DND-41 (cell line): ENCODE data around the gene RNF167.

ENCODE experiments used
- ATAC-seq: fragments of 200-7000 bp; cut with Tn5 transposase; 3 replicates; pipeline ENCODE4 v1.9.1; 2021; ENCODE audit warnings: low read depth; ENCODE audit not compliant: insufficient read depth
- DNase-seq: peaks from one replicate; pipeline ENCODE4 v3.0.0-alpha.2; 2020
- H2AFZ ChIP-seq: 2 replicates; pipeline ENCODE4 v1.6.0; 2012; ENCODE audit warnings: low read depth, low read length
- H3K27ac ChIP-seq: 2 replicates; pipeline ENCODE4 v1.5.1; 2012; ENCODE audit warnings: low read length, inconsistent platforms
- H3K27me3 ChIP-seq: fragments of 200-600 bp; sonication (generic); 2 replicates; pipeline ENCODE4 v1.6.0; 2012; ENCODE audit warnings: low read length, mild to moderate bottlenecking, inconsistent platforms; ENCODE audit not compliant: insufficient read depth, poor library complexity
- H3K36me3 ChIP-seq: 2 replicates; pipeline ENCODE4 v1.5.1; 2012; ENCODE audit warnings: low read length, inconsistent platforms; ENCODE audit not compliant: insufficient read depth
- H3K4me1 ChIP-seq: 2 replicates; pipeline ENCODE4 v1.5.1; 2012; ENCODE audit warnings: mild to moderate bottlenecking, low read length; ENCODE audit not compliant: insufficient read depth
- H3K4me2 ChIP-seq: 2 replicates; pipeline ENCODE4 v1.6.0; 2012; ENCODE audit warnings: mild to moderate bottlenecking, moderate library complexity, low read length, inconsistent platforms; ENCODE audit not compliant: insufficient read depth
- H3K4me3 ChIP-seq, 2 experiments: fragments of 200-600 bp in 1 of 2; shearing (Covaris generic) in 1 of 2; 2 replicates each; pipeline ENCODE4 v1.5.1; 2012 to 2016; ENCODE audit warnings: inconsistent platforms in 2 of 2, low read length in 2 of 2, mild to moderate bottlenecking in 2 of 2, low read depth in 1 of 2, moderate library complexity in 1 of 2
- H3K79me2 ChIP-seq: 2 replicates; pipeline ENCODE4 v1.6.0; 2012; ENCODE audit warnings: low read length, inconsistent platforms; ENCODE audit not compliant: insufficient read depth
- H3K9ac ChIP-seq: 2 replicates; pipeline ENCODE4 v1.6.0; 2012; ENCODE audit warnings: low read depth, mild to moderate bottlenecking, inconsistent platforms, low read length, moderate library complexity
- H3K9me3 ChIP-seq: 2 replicates; pipeline ENCODE4 v1.5.1; 2012; ENCODE audit warnings: low read length, moderate library complexity, mild to moderate bottlenecking, inconsistent platforms; ENCODE audit not compliant: insufficient read depth, severe bottlenecking
- H4K20me1 ChIP-seq: 2 replicates; pipeline ENCODE4 v1.6.0; 2012; ENCODE audit warnings: low read length; ENCODE audit not compliant: insufficient read depth
- EZH2 ChIP-seq: IDR thresholded peaks from 3 replicates; pipeline ENCODE4 v1.6.1; 2012; ENCODE audit warnings: borderline replicate concordance, low read depth, mild to moderate bottlenecking, moderate library complexity, low read length, inconsistent platforms; ENCODE audit not compliant: severe bottlenecking
- TF ChIP-seq, protein P1 (sequence below): IDR thresholded peaks from 2 replicates; pipeline ENCODE4 v1.5.1; 2012; ENCODE audit warnings: borderline replicate concordance, low read length, moderate library complexity, mild to moderate bottlenecking; ENCODE audit not compliant: poor library complexity, severe bottlenecking; ENCODE audit errors: extremely low read depth

RNF167 gene

DNA sequence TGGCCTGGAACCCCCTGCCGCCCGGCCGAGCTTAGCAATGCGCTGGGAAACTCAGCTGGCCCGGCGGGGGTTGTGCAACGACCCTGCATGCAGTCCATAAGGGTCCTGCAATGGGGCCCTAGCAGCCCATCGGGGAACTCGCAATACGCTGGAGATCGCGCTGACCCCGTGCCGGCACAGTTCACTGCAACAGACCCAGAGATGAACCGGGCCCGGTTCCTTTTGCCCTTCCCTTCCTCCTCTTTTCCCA is 597 bp upstream of the RNF167 start:
- H3K4me3 ChIP-seq, result peak overlapping the region; percentile 47 to 77
- no peaks in the 10 kb centered on the region for H3K9me3 ChIP-seq
- peaks cover 59% of the 10 kb centered on the region for H3K36me3 ChIP-seq
- peak overlapping the region; percentile 83 for H3K4me2 ChIP-seq
- peaks cover 51% of the 10 kb centered on the region for H3K4me1 ChIP-seq
- peak overlapping the region; percentile 84 for H2AFZ ChIP-seq
- TF ChIP-seq, protein P1, sequence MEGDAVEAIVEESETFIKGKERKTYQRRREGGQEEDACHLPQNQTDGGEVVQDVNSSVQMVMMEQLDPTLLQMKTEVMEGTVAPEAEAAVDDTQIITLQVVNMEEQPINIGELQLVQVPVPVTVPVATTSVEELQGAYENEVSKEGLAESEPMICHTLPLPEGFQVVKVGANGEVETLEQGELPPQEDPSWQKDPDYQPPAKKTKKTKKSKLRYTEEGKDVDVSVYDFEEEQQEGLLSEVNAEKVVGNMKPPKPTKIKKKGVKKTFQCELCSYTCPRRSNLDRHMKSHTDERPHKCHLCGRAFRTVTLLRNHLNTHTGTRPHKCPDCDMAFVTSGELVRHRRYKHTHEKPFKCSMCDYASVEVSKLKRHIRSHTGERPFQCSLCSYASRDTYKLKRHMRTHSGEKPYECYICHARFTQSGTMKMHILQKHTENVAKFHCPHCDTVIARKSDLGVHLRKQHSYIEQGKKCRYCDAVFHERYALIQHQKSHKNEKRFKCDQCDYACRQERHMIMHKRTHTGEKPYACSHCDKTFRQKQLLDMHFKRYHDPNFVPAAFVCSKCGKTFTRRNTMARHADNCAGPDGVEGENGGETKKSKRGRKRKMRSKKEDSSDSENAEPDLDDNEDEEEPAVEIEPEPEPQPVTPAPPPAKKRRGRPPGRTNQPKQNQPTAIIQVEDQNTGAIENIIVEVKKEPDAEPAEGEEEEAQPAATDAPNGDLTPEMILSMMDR, result no peak
- no peak for TF ChIP-seq EZH2
- H3K27ac ChIP-seq, result peak overlapping the region; percentile 94
- H4K20me1 ChIP-seq, result peaks cover 44% of the 10 kb centered on the region
- peaks cover 59% of the 10 kb centered on the region for H3K79me2 ChIP-seq
- peak overlapping the region; percentile 82 for H3K9ac ChIP-seq
- no peaks in the 10 kb centered on the region for H3K27me3 ChIP-seq
- ATAC-seq (peak; percentile 0; the same call in 1 of the 3 replicates), DNase-seq (no peak)

DNA sequence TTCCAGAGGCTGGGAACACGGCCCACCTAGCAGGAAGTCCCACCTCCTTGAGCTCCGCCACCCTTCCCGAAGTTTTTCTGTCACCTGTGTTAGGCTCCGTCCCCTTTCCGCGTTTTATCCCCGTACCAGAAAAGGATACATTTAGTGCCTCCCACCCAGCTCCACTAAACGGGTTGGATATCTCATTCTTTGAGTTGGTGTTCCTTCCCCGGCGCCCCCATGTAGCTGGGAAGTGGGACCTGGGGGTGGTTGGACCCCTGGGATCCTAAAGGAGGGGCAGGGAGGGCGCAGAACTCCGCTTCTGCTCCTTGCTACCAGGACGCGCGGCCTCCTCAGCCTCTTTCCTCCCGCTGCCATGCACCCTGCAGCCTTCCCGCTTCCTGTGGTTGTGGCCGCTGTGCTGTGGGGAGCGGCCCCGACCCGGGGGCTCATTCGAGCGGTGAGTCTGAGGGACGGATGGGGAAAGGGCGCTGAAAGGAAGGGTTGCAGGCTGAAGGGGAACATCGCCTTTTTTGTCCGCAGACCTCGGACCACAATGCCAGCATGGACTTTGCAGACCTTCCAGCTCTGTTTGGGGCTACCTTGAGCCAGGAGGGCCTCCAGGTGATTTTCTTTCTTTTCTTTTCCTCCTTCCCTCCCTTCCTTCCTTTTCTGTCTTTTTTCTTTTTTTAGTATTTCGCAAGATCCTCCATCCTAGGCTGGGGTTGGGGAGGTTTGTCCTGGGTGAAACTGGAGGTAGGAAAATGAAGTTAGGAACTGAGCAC is 669 bp downstream of the RNF167 start:
- Histone ChIP-seq H3K4me3 (peak overlapping the region; percentile 54 to 77), H4K20me1 (peaks cover 56% of the 10 kb centered on the region), H3K9ac (peak overlapping the region; percentile 82), H3K79me2 (peaks cover 72% of the 10 kb centered on the region), H3K27ac (peak overlapping the region; percentile 94), H3K4me2 (peak overlapping the region; percentile 97), H3K36me3 (peaks cover 71% of the 10 kb centered on the region), H2AFZ (peak overlapping the region; percentile 69), H3K9me3 (no peaks in the 10 kb centered on the region), H3K27me3 (no peaks in the 10 kb centered on the region), H3K4me1 (peaks cover 64% of the 10 kb centered on the region)
- peak; percentile 42 for ATAC-seq
- peak; percentile 76 for DNase-seq
- TF ChIP-seq EZH2, result no peak
- TF ChIP-seq, protein P1, result no peak

DNA sequence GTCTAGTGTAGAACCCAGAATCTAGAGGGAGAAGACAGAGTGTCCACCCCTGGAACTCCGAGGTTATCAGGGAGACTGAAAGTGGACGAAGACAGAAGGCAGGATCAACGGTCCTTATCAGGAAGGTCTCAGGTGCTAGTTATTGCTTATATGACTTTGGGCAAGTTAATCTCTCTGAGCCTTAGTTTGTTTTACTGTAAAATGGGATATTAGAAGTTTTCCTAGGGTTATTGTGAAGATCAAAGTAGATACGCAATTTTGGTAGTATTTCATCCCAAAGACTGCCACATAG is 1.2 kb downstream of the RNF167 start:
- Histone ChIP-seq H3K9me3 (no peaks in the 10 kb centered on the region), H3K27me3 (no peaks in the 10 kb centered on the region), H3K4me1 (peaks cover 69% of the 10 kb centered on the region), H3K79me2 (peaks cover 77% of the 10 kb centered on the region), H4K20me1 (peaks cover 59% of the 10 kb centered on the region), H3K4me3 (peak overlapping the region; percentile 54 to 77), H2AFZ (no peak overlapping the region), H3K9ac (peak overlapping the region; percentile 82), H3K4me2 (peak overlapping the region; percentile 97), H3K27ac (peak overlapping the region; percentile 94), H3K36me3 (peaks cover 76% of the 10 kb centered on the region)
- ATAC-seq (no peak), DNase-seq (no peak)
- no peak for TF ChIP-seq EZH2
- TF ChIP-seq, protein P1, result no peak
